Glomerular visceral epithelial cell (primary cell): Measurements from ENCODE around the gene EID1.
"Not testable (repeated sequence)": the region's sequence is repeated elsewhere in the genome, so short reads cannot be mapped to it uniquely, and the experiment has no call there.

Experiments
- DNase-seq: peaks from one replicate; pipeline ENCODE4 v3.0.0-alpha.2; 2016; ENCODE audit errors: extremely low spot score

The EID1 gene, protein sequence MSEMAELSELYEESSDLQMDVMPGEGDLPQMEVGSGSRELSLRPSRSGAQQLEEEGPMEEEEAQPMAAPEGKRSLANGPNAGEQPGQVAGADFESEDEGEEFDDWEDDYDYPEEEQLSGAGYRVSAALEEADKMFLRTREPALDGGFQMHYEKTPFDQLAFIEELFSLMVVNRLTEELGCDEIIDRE

DNA sequence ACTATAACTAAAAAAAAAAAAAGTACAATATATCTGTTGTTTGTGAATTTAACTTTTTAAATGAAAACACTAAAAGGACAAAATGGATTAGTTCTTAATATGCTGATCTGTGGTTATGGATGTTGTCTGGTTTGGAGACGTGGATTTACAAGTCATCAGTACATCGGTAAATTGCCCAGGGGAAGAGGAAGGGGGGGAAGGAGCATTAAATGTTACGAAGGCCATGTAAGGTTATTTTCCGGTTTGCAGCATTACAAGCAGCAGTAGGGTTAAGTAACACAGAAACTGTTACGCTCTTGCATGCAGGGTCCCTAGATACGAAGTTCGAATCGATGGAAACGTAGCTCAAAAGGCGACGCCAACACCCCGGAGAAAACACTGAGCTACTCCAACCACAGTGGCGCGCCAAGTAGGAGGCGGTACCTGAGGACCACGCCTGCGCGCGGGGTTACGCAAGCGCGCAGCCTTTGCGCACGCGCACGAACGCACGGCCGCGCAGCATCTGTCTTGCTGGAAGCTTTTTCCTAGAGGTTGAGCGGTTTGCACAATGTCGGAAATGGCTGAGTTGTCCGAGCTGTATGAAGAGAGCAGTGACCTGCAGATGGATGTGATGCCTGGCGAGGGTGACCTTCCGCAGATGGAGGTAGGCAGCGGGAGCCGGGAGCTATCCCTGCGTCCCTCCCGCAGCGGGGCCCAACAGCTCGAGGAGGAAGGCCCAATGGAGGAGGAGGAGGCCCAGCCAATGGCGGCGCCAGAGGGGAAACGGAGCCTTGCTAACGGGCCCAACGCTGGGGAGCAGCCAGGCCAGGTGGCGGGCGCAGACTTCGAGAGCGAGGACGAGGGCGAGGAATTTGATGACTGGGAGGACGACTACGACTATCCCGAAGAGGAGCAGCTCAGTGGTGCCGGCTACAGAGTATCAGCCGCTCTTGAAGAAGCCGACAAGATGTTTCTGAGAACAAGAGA lies at the start of gene EID1:
TSS of gene EID1 (plus strand) at position 505 of the 966 bp plus-strand sequence. CDS start at position 548, 43 bp downstream.
- peak; percentile 94 for DNase-seq

DNA sequence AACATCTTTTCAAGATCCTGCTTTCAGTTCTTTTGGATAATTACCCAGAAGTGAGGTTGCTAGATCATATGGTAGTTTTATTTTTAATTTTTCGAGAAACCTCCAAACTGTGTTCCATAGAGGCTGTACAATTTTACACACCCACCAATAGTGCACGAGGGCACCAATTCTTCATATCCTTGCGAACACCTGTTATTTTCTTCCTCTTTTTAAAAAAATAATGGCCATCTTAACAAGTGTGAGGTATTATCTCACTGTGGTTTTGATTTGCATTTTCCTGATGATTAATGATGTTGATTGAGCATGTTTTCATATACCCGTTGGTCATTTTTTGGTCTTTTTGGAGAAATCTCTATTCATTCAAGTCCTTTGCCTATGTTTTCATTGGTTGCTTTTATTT lies 49.5 kb upstream of the EID1 start:
- no peak for DNase-seq

DNA sequence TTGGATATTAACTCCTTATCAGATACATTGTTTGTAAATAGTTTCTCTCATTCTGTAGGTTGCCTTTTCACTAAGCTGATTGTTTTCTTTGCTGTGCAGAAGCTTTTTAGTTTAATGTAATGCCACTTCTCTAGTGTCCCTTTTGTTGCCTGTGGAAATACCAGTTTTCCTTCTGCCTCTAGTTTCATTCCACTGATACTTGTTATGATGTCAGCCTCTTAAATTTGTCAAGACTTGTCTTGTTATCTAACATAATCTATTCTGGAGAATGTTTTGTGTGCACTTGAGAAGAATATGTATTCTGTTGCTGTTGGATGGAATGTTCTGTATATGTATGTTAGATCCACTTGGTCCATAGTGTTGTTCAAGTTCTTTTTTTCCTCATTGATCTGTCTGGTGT lies 49.0 kb upstream of the EID1 start:
- no peak for DNase-seq

DNA sequence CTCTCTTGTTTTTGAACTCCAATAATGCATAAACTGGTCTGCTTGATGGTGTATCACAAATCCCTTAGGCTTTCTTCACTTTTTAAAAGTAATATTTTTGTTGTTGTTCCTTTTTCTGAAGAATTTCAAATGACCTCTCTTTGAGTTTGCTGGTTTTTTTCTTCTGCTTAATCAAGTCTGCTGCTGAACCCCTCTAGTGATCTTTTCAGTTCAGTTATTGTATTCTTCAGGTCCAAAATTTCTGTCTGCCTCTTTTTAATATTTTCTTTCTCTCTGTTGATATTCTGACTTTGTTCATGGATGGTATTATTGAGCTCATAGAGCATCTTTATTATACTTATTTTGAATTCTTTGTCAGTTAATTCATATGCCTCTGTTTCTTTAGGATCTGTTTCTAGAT lies 45.3 kb upstream of the EID1 start:
- no peak for DNase-seq

DNA sequence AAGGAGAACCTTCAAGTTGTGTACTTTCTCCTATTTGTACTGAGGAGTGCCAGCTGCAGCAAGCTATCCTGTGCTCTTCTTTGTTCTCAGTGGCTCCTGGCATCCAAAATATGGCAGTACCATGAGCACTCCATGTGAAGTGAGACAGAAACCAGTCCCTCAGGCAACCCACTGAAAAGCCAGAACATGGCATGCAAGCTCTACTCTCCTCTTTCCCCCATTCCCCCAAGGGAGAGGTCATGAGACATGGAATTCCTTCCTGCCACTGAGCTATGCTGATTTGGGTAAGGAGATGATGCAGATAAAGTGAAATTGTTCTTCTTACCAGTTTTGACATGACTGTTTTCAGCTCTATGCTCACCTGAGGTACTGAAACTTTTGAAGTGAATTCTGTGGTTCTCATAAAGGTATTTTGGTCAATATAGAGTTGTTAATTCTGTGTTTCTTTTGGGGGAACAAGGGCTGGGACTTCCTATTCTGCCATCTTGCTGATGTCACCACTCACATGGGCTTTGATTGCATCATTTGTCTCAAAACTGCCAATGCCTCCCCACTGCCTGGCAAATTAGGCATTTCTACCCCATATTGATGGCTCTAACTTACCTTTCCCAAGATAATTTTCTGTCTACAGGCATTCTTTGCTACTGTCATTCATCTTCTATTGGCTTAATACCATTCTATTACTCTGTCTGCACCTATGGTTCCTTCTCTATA lies 44.3 kb upstream of the EID1 start:
- DNase-seq = no peak

DNA sequence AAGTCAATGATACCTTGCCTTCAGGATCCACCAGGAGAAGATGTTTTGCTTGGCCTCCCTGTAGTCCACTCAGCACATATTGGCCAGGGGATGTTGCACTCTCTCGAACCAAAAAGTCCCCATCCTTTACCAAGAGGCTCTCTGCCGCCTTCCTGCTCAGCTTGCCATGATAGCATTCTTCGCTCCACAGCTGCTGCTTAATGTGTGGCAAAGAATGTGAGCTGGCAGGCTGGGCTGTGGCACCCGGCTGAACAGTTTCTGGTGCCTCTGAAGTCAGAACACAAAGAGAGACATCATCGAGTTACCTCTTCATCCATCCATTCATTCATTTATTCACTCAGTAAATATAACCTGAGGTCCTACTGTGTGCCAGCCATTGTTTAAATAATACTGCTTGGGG lies 43.2 kb upstream of the EID1 start:
- DNase-seq = no peak

DNA sequence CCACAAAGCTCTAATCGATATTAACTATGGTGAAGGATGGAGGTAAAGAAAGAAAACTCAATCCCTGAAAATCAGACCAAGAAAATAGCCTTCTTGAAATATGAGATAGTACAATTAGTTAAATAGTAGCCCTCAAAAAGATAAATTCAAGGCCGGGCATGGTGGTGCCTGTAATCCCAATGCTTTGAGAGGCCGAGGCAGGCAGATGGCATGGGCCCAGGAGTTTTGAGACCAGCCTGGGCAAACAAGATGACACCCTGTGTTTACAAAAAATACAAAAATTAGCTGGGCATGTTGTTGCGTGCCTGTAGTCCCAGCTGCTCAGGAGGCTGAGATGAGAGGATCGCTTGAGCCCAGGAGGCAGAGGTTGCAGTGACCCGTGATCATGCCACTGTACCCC lies 35.4 kb upstream of the EID1 start:
- DNase-seq = no peak

DNA sequence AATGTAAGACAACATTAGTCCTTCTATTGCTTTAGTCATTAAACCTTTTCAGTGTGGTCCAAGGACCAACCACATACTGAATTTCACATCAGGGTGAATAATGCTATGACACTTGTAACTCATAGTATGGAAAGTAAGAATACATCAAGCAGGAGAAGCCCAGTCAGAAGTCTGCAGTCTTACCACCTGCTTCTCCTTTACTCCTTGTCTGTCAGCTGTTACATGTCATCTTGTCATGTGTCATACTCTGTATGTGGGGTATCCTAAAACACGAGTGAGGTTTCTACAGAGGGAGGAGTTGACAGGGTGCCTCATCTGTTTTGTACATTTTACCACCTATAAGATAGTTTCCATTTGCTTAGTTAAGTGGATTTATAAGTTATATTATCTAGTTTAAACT lies 32.8 kb upstream of the EID1 start:
- DNase-seq = no peak

DNA sequence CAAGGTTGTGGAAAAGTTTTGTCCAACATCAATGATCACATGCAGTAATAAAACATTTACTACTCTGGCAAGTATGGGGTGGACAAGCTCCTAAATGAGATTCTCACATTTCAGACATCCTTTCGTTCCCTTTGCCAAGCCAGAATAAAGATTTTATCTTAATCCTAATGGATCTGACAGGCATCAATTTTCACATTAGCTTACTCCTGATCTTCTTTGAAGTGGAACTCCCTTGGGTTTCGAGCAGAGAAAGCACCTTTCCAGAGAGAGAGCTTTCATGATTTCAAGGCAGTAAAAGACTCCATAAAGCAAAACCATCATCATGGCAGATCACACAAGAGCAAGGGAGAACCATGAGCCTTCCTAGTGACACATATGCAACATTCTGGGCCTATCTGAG lies 27.3 kb upstream of the EID1 start:
- no peak for DNase-seq

DNA sequence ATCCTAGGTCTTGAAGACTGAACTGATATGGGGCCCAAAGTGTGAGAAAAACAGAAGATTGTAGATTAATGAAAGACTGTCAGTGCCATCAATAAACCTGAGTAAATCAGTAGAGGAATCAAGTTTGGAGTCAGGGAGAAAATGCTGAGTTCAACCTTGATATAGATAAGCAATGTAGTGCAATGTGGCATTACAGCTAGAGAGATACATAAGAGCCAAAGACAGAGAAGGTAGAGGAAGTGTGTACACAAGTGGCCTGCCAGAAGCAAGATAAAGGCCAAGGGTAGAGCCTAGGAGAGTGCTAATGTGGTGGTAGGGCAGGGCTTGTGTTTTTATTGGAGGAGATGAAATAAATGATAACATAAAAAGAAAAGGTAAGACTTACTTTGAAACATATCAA lies 26.0 kb upstream of the EID1 start:
- no peak for DNase-seq

DNA sequence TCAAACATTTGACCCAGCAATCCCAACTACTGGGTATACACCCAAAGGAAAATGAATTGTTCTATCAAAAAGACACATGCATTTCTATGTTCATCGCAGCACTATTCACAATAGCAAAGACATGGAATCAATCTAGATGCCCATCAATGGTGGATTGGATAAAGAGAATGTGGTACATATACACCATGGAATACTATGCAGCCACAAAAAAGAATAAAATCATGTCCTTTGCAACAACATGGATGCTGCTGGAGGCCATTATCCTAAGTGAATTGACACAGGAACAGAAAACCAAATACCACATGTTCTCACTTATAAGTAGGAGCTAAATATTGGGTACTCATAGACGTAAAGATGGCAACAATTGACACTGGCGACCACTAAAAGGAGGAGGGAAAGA lies 23.5 kb upstream of the EID1 start:
- DNase-seq = not testable (repeated sequence)

DNA sequence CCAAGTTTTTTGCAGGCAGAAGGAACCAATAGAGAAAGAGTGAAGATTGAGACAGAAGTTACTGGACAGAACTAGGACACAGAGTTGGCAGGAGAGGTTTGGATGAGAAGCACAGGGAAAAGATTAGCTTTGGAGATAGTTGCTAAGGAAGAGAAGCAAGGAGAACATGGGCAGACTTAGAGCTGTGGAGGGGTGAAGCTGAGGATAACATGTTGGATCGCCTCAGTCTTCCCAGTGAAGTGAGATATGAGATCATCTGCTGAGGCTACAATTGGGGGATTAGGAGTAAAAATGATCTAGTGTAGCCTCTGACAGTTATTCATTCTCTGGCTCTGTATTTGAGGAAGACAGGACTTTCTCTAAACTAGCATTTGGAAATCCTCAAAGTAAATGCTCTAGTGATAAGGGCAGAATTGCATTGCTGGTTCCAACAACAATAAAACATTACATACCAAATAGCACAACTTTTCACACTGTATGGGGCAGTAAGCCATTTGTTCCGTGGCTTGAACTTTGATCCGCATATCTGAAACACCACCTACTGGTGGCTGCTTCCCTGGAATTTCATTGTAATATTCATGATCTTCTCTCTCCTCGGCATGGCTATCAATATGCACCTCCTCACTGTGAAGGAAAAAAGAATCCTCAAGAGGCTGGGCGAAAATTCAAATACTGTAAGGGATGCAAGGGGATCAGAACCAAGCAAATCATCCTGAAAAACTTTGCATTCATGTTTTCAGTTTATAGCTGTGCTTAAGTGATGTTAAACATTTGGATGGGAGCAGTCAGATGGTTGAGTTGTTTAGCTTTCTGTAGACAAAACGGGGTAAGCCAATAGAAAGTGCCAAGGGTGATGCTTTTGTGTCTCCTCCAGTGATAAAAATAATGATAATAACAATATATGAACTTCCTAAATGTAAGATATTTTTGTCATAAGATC lies 22.2 kb upstream of the EID1 start:
- peak; percentile 51 for DNase-seq

DNA sequence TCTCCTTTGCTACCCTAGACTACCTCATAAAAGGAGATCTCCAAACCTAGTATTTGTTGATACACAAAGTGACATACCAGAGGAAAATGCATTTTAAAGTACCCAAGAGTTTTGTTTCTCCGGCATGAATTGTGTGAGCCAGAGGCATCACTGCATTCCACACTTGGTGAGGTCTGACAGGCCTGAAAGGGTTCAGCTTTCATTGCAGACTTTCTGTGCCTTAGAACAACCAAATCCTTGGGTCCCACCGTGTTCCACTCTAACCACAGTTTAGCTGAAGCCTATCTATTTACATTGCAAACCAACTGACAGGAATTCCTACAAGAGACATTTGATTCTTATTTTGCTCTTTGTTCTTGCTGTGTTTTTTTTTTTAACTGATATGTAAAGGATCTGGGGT lies 21.0 kb upstream of the EID1 start:
- no peak for DNase-seq

DNA sequence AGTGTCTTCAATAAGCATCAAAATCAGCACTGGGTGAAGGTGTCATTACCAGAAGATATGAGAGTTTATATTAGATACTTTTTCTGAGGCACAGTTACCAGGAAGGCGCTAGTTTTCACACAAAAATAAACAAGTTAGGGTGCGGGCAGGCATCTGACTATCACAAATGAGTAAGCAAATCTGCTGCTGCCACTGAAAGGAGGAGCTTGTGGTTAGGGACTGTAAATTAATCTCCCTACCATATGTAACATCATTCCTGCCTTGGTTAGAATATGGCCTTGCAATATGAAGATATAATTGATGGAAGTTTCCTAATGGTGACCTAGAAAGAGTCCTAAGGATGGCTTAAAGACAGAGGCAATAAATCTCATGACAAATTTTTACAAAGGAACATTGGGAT lies 19.5 kb upstream of the EID1 start:
- no peak for DNase-seq

DNA sequence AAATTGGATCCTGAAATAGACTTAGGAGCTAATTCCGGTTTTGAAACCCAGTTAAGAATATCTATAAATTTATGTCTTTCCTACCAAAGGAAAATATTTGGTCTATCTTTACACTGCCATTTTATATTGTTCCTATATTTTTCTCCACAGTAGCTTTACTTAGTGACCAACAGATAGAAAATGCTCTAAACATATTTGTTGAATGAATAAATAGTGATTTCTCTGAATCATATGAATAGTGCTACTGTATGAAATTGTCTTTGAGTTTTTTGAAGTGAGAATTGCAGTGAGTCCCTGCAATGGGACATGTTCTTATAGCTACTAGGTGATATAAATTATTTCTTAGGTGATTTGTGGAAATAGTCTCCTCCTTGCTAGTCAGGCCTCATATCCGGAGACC lies 18.5 kb upstream of the EID1 start:
- DNase-seq = no peak

DNA sequence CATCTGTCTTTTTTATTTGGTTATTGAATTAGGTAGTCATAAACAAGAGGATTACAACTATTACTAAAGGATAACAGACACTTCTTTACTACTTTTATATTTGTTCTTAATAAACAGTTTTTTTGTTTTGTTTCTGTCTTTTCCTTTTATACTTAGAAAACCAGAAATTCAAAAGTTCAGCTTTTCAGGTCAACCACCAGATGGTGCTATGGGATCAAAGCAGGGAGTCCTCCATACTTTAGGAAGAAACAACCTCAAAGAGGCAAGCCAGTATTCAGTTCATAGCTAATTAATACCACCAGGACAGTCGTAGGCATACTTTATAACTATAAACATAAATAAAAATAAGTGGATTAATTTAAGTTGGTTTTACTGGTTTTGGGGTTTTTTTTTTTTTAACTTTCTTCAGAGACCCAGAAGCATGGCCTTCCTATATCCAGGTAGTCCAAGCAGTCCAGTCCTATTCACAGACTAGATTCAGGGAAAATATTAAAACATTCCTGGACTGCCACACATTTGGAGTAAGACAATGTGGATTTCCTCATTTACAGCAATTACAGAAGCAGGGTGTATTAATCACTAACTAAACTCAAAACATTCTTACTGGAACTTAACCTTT lies 16.0 kb upstream of the EID1 start:
- DNase-seq = peak; percentile 62

DNA sequence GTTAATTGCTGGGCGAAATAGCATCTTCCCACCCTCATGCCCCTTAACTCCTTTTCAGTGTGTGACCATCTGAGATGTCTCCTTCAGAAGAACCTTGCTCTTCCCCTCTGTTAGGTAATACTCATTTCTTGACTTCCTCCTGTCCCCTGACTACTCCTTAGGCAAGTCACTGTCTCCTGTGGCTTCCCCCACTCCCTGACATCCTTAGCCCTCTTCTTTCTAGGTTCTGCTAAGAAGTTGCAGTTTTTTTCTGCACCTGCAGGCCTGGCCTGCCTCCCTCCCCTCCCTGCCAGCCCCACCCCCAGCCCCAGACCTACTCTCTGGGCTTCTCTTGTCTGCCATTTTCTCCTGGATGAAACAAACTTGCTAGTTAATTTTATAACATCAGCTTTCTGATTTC lies 15.2 kb upstream of the EID1 start:
- DNase-seq = no peak

DNA sequence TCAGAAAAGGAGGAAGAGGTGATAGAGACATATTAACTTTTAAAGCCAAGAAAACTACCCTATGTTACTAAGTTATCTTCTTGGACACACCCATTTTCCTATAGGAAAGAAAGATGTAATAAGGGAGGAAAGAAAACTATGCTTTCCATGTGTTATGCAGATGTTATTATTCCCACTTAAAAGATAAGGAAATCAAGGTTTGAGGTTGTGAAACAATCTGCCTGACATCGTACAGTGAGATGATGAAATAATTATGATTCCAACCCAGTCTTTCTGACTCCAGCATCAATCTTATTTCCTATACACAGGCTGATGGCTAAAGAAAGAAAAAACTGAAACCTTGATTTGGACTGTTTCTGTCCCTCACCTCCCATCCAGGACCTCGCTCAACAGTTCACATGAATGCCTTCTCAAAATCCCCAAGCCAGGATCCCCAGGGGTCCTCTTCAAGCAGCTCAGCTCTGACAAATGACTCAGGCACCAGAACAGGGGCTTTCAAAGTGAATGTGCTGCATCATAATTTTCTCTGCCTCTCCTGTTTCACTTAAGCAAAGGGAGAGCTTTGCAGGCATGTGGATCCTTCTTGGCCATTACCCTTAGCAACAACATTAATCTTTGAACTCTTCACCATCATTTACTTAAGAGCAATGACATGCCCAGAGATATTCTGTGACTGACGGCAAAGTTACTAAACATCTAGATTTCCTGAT lies 12.4 kb upstream of the EID1 start:
- no peak for DNase-seq

DNA sequence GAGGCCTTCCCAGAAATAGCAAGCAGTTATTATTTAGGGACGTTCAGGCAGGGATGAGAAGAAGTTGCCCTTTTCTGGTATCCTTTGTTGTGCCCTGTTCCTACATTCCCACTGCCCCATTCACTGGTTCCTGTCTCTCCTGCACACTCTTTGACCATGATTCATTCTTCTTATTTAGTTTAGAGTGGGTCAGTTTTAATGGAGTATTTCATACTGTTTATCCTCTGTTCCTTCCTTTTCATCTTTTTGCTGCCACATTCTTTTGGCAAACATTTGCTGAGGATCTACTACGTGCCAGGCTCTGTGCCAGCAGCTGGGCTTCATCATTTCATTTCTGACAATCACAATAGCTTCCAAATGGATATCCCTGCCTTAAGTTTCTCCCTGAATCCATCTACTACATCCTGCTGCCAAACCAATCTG lies 11.8 kb upstream of the EID1 start:
- DNase-seq = no peak

DNA sequence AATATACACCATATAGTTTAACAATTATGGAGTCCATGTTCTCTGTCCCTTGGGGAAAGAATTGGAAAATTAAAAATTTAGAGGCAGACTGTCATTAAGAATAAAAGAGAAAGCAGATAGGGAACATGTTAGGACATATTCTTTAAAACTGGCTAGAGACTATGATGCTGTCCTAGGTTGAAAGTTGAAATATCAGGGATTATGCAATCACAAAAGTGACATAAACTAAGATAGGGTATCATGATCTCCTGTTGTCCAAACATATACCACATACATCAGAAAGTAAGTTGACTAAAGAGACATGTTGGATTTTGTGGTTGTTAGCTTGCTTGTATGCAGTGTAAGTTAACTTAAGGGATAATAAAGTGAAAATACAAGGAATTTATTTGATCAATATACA lies 9.9 kb upstream of the EID1 start:
- no peak for DNase-seq
